Bone marrow (tissue), 2 donors: ENCODE data around the gene HLA-DPB1.

Source experiments
- DNase-seq, 2 donors: peaks; one replicate each; lab custom pipeline; 2025; lab: John Stamatoyannopoulos, UW

HLA-DPB1 gene

GRCh38 chr6:33136310-33136900 lies 60.6 kb downstream of the HLA-DPB1 start:
- DNase-seq: no peak
